HepG2 (cell line): ENCODE data around the gene PYGL. TPM values are rescaled to one million over a fixed set of nuclear protein-coding genes. Genes with fewer than 3 reads are reported as not detected.

Experiments
- CEBPB ChIP-seq: IDR thresholded peaks from 2 replicates; pipeline ENCODE4 v1.6.1; 2011; ENCODE audit warnings: low read depth, low read length, improper control_type of control experiment, borderline replicate concordance
- CEBPG ChIP-seq: IDR thresholded peaks from 2 replicates; pipeline ENCODE4 v1.6.1; 2016
- EZH2 ChIP-seq: conservative IDR thresholded peaks from 2 replicates; pipeline ENCODE4 v1.6.1; 2012; ENCODE audit warnings: mild to moderate bottlenecking, low read depth, low read length, moderate library complexity
- FOXC1 ChIP-seq: sonication (generic); formaldehyde crosslinking; IDR thresholded peaks from 2 replicates; pipeline ENCODE4 v1.8.0; 2022; ENCODE audit warnings: mild to moderate bottlenecking, missing genetic modification reagents, borderline replicate concordance
- KDM1A ChIP-seq: IDR thresholded peaks from 2 replicates; pipeline ENCODE4 v1.6.1; 2016; ENCODE audit warnings: missing compliant biosample characterization
- MEIS2 ChIP-seq: sonication (generic); formaldehyde crosslinking; IDR thresholded peaks from 2 replicates; pipeline ENCODE4 v1.9.0; 2021; ENCODE audit warnings: mild to moderate bottlenecking, missing genetic modification reagents
- MLLT10 ChIP-seq: sonication (generic); formaldehyde crosslinking; IDR thresholded peaks from 2 replicates; pipeline ENCODE4 v1.4.0; 2020; ENCODE audit warnings: missing genetic modification reagents
- NFE2 ChIP-seq: sonication (generic); formaldehyde crosslinking; IDR thresholded peaks from 2 replicates; pipeline ENCODE4 v1.4.0; 2020; ENCODE audit warnings: missing genetic modification reagents
- RAD51 ChIP-seq: fragments of 450-650 bp; IDR thresholded peaks from 2 replicates; pipeline ENCODE4 v1.6.1; 2016; ENCODE audit warnings: borderline replicate concordance
- SKI ChIP-seq: fragments of 450-650 bp; IDR thresholded peaks from one replicate; pipeline ENCODE4 v1.6.1; 2018; ENCODE audit warnings: mild to moderate bottlenecking; ENCODE audit not compliant: partially characterized antibody
- SMARCC2 ChIP-seq: fragments of 450-650 bp; IDR thresholded peaks from 2 replicates; pipeline ENCODE4 v1.6.1; 2017; ENCODE audit warnings: antibody characterized with exemption, mild to moderate bottlenecking
- SP4 ChIP-seq: sonication (generic); formaldehyde crosslinking; IDR thresholded peaks from 2 replicates; pipeline ENCODE4 v1.8.1; 2023; ENCODE audit warnings: mild to moderate bottlenecking, missing genetic modification reagents
- TAF1 ChIP-seq: sonication (generic); formaldehyde crosslinking; IDR thresholded peaks from 2 replicates; pipeline ENCODE4 v1.4.0; 2020; ENCODE audit warnings: missing genetic modification reagents
- TCF7 ChIP-seq: sonication (generic); IDR thresholded peaks from 2 replicates; pipeline ENCODE4 v1.6.1; 2016; ENCODE audit warnings: antibody characterized with exemption, low read depth
- ZBTB8A ChIP-seq: sonication (generic); formaldehyde crosslinking; IDR thresholded peaks from 2 replicates; pipeline ENCODE4 v1.4.0; 2020; ENCODE audit warnings: mild to moderate bottlenecking, low read depth, missing genetic modification reagents, borderline replicate concordance
- ZNF260 ChIP-seq: sonication (generic); formaldehyde crosslinking; IDR thresholded peaks from 2 replicates; pipeline ENCODE4 v1.4.0; 2020; ENCODE audit warnings: missing genetic modification reagents, low read depth, mild to moderate bottlenecking, borderline replicate concordance
- ZNF547 ChIP-seq: sonication (generic); formaldehyde crosslinking; IDR thresholded peaks from 2 replicates; pipeline ENCODE4 v1.5.1; 2020; ENCODE audit warnings: mild to moderate bottlenecking, missing genetic modification reagents
- ZNF644 ChIP-seq: IDR thresholded peaks from 2 replicates; pipeline ENCODE4 v1.6.1; 2016; ENCODE audit warnings: low read depth
- ZNF776 ChIP-seq: sonication (generic); formaldehyde crosslinking; IDR thresholded peaks from 2 replicates; pipeline ENCODE4 v1.4.0; 2020; ENCODE audit warnings: mild to moderate bottlenecking, missing genetic modification reagents
- ZNF781 ChIP-seq: sonication (generic); formaldehyde crosslinking; IDR thresholded peaks from 2 replicates; pipeline ENCODE4 v1.5.1; 2020; ENCODE audit warnings: borderline replicate concordance, mild to moderate bottlenecking, missing genetic modification reagents; ENCODE audit errors: not compliant biosample characterization
- ZNF816 ChIP-seq: sonication (generic); formaldehyde crosslinking; IDR thresholded peaks from 2 replicates; pipeline ENCODE4 v1.8.0; 2022; ENCODE audit warnings: missing genetic modification reagents, mild to moderate bottlenecking, borderline replicate concordance
- ZNF850 ChIP-seq: sonication (generic); formaldehyde crosslinking; conservative IDR thresholded peaks from 2 replicates; pipeline ENCODE4 v1.9.0; 2021; ENCODE audit warnings: mild to moderate bottlenecking, missing genetic modification reagents
- ZNF878 ChIP-seq: sonication (generic); formaldehyde crosslinking; IDR thresholded peaks from 2 replicates; pipeline ENCODE4 v1.8.1; 2023; ENCODE audit warnings: mild to moderate bottlenecking, missing genetic modification reagents, moderate library complexity
- polyA plus RNA-seq, 8 experiments: library from polyadenylated mRNA; depleted of rRNA in 3 of 8; stranded (reverse) in 7 of 8; unstranded in 1 of 8; fragments of >200 nt; fragmentation: Illumina TruSeq in 4 of 8; extraction: Trizol in 4 of 8; gene quantifications; 2 replicates each; pipeline versions ENCODE4 v1.2.1 to v1.2.3, GENCODE V29; 2011 to 2016; ENCODE audit warnings: low read depth in 4 of 8, missing spikeins in 1 of 8, mixed read lengths in 1 of 8; ENCODE audit not compliant: insufficient read depth in 1 of 8
- total RNA-seq, 5 experiments: library from RNA; depleted of rRNA; stranded (reverse); fragments of >200 nt; fragmentation: Illumina TruSeq; extraction: Trizol; gene quantifications; 2 replicates each; pipeline ENCODE4 v1.2.3, GENCODE V29; 2016; ENCODE audit warnings: low read depth in 1 of 5
- TF ChIP-seq, protein P1 (sequence below): sonication (generic); IDR thresholded peaks from 2 replicates; pipeline ENCODE4 v1.6.1; 2016; ENCODE audit warnings: low read depth, borderline replicate concordance
- TF ChIP-seq, protein P2 (sequence below): sonication (generic); formaldehyde crosslinking; IDR thresholded peaks from 2 replicates; pipeline ENCODE4 v1.5.1; 2020; ENCODE audit warnings: missing genetic modification reagents, mild to moderate bottlenecking, borderline replicate concordance
- TF ChIP-seq, protein P3 (sequence below): sonication (generic); formaldehyde crosslinking; conservative IDR thresholded peaks from 2 replicates; pipeline ENCODE4 v1.8.0; 2022; ENCODE audit warnings: missing genetic modification reagents

PYGL gene
- total and polyA plus RNA-seq, 2 of the 13 experiments (the other 11 are each of a cell fraction or from before 2014, with no cell fraction given), result 98.4 to 110 TPM

DNA sequence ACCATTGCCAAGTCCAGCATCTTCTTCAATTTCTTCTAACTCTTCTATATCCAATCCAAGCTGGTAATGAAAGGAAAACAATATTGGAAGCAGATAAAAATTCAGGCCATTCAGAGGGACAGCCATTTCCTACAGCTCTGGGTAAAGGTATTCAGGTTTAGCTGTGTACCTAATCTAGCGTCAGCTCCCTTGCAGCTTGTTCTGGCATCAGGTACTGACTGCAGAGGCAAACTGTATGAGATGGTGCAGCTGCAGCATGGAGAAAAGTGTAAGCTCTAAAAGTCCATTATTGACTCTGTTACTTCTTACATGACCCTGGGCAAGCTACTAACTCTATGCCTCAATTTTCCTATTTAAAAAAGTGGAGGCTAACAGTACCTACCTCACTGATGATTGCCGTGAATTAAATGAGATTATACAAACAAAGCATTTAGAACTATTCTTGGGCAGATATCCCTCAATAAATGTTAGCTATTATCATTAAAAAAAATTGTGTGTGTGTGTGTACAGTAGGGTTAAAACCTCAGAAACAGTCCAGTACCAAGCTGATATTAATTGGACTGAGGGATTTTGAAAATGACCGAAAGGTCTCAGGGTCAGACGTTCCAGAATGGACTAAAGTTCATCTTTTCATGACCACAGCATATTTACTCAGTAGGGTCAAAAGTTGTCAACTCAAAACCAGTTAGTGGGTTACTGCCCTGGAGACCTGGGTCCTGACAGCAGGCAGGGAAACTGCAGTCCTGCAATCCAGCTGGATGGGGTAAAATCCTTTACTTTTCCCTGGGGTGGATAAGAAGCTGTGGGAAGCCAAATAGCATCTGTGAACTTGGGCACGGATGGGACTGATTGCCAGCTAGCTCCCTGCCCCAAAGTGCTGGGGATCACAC, 8.9 kb downstream of the PYGL start (continued):
- TF ChIP-seq, protein P1, sequence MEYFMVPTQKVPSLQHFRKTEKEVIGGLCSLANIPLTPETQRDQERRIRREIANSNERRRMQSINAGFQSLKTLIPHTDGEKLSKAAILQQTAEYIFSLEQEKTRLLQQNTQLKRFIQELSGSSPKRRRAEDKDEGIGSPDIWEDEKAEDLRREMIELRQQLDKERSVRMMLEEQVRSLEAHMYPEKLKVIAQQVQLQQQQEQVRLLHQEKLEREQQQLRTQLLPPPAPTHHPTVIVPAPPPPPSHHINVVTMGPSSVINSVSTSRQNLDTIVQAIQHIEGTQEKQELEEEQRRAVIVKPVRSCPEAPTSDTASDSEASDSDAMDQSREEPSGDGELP, result peak; percentile 66; the same call in 1 of the 2 replicates
- peak; percentile 95 for TF ChIP-seq SKI
- no peak for TF ChIP-seq ZNF260
- no peak; the same call in 1 of the 2 replicates for TF ChIP-seq MLLT10
- TF ChIP-seq ZNF781, result no peak
- TF ChIP-seq RAD51, result no peak
- TF ChIP-seq EZH2, result no peak
- TF ChIP-seq ZNF547, result 0 out of 2 replicates have a peak, but pooled peaks have one; percentile 20
- TF ChIP-seq ZBTB8A (CRISPR knock-in tag), result no peak
- TF ChIP-seq, protein P2, sequence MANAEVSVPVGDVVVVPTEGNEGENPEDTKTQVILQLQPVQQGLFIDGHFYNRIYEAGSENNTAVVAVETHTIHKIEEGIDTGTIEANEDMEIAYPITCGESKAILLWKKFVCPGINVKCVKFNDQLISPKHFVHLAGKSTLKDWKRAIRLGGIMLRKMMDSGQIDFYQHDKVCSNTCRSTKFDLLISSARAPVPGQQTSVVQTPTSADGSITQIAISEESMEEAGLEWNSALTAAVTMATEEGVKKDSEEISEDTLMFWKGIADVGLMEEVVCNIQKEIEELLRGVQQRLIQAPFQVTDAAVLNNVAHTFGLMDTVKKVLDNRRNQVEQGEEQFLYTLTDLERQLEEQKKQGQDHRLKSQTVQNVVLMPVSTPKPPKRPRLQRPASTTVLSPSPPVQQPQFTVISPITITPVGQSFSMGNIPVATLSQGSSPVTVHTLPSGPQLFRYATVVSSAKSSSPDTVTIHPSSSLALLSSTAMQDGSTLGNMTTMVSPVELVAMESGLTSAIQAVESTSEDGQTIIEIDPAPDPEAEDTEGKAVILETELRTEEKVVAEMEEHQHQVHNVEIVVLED, result no peak; the same call in 1 of the 2 replicates
- peak; percentile 64; the same call in 1 of the 2 replicates for TF ChIP-seq TCF7
- TF ChIP-seq NFE2 (CRISPR knock-in tag), result no peak
- no peak for TF ChIP-seq TAF1
- TF ChIP-seq FOXC1 (CRISPR knock-in tag), result no peak
- TF ChIP-seq ZNF816, result no peak
- no peak for TF ChIP-seq ZNF878 (CRISPR knock-in tag)
- TF ChIP-seq CEBPG (CRISPR knock-in tag), result peak; percentile 64
- TF ChIP-seq ZNF850 (CRISPR knock-in tag), result no peak
- no peak for TF ChIP-seq SMARCC2
- peak; percentile 44; the same call in 1 of the 2 replicates for TF ChIP-seq SP4 (CRISPR knock-in tag)
- TF ChIP-seq MEIS2 (CRISPR knock-in tag), result peak; percentile 90
- no peak for TF ChIP-seq ZNF776
- TF ChIP-seq, protein P3, sequence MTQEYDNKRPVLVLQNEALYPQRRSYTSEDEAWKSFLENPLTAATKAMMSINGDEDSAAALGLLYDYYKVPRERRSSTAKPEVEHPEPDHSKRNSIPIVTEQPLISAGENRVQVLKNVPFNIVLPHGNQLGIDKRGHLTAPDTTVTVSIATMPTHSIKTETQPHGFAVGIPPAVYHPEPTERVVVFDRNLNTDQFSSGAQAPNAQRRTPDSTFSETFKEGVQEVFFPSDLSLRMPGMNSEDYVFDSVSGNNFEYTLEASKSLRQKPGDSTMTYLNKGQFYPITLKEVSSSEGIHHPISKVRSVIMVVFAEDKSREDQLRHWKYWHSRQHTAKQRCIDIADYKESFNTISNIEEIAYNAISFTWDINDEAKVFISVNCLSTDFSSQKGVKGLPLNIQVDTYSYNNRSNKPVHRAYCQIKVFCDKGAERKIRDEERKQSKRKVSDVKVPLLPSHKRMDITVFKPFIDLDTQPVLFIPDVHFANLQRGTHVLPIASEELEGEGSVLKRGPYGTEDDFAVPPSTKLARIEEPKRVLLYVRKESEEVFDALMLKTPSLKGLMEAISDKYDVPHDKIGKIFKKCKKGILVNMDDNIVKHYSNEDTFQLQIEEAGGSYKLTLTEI, result no peak
- peak; percentile 93 for TF ChIP-seq ZNF644 (CRISPR knock-in tag)
- no peak for TF ChIP-seq KDM1A
- TF ChIP-seq CEBPB, result no peak
